Adipocyte (in vitro differentiated cells): ENCODE results near the gene PGM5.

Source experiments
- DNase-seq: peaks from one replicate; pipeline ENCODE4 v3.0.0-alpha.2; 2015; ENCODE audit warnings: low read depth
- H3K27me3 ChIP-seq: replicated peaks from 2 replicates; pipeline ENCODE4 v1.7.0; 2013; ENCODE audit warnings: mild to moderate bottlenecking, low read length, moderate library complexity; ENCODE audit not compliant: control insufficient read depth, insufficient read depth
- H3K36me3 ChIP-seq: 2 replicates; pipeline ENCODE4 v1.7.0; 2013; ENCODE audit warnings: low read length, mild to moderate bottlenecking, moderate library complexity; ENCODE audit not compliant: control insufficient read depth, insufficient read depth, severe bottlenecking
- H3K4me1 ChIP-seq: 2 replicates; pipeline ENCODE4 v1.7.0; 2013; ENCODE audit warnings: mild to moderate bottlenecking, low read length, moderate library complexity; ENCODE audit not compliant: control insufficient read depth, insufficient read depth
- H3K4me3 ChIP-seq: 2 replicates; pipeline ENCODE4 v1.7.0; 2013; ENCODE audit warnings: mild to moderate bottlenecking, low read length, moderate library complexity
- H3K9ac ChIP-seq: 2 replicates; pipeline ENCODE4 v1.7.0; 2013; ENCODE audit warnings: mild to moderate bottlenecking, low read length, moderate library complexity
- H3K9me3 ChIP-seq: 2 replicates; pipeline ENCODE4 v1.7.0; 2013; ENCODE audit warnings: mild to moderate bottlenecking, low read length, moderate library complexity; ENCODE audit not compliant: control insufficient read depth

Gene PGM5

GRCh38 chr9:68513981-68514380, 157.6 kb downstream of the PGM5 start:
- Histone ChIP-seq H3K27me3 (no peaks in the 10 kb centered on the region), H3K36me3 (no peaks in the 10 kb centered on the region), H3K4me3 (no peak overlapping the region), H3K9ac (no peak overlapping the region), H3K9me3 (peaks cover 11% of the 10 kb centered on the region), H3K4me1 (peaks cover 12% of the 10 kb centered on the region)
- DNase-seq, result no peak

GRCh38 chr9:68515326-68516017, 159.1 kb downstream of the PGM5 start:
- H3K36me3 ChIP-seq, result no peaks in the 10 kb centered on the region
- DNase-seq, result peak; percentile 68
- no peak overlapping the region for H3K9ac ChIP-seq
- H3K9me3 ChIP-seq, result peaks cover 11% of the 10 kb centered on the region
- no peaks in the 10 kb centered on the region for H3K27me3 ChIP-seq
- peaks cover 12% of the 10 kb centered on the region for H3K4me1 ChIP-seq
- no peak overlapping the region for H3K4me3 ChIP-seq

GRCh38 chr9:68522131-68522530, 165.7 kb downstream of the PGM5 start:
- Histone ChIP-seq H3K9ac (no peak overlapping the region), H3K27me3 (no peaks in the 10 kb centered on the region), H3K9me3 (peaks cover 11% of the 10 kb centered on the region), H3K36me3 (no peaks in the 10 kb centered on the region), H3K4me3 (no peak overlapping the region), H3K4me1 (no peaks in the 10 kb centered on the region)
- no peak for DNase-seq

GRCh38 chr9:68522954-68523353, 166.5 kb downstream of the PGM5 start:
- no peaks in the 10 kb centered on the region for H3K4me1 ChIP-seq
- H3K9ac ChIP-seq, result no peak overlapping the region
- no peaks in the 10 kb centered on the region for H3K27me3 ChIP-seq
- H3K36me3 ChIP-seq, result no peaks in the 10 kb centered on the region
- H3K9me3 ChIP-seq, result peaks cover 8% of the 10 kb centered on the region
- H3K4me3 ChIP-seq, result no peak overlapping the region
- no peak for DNase-seq

GRCh38 chr9:68523367-68523936, 167.0 kb downstream of the PGM5 start:
- Histone ChIP-seq H3K4me1 (no peaks in the 10 kb centered on the region), H3K9ac (no peak overlapping the region), H3K36me3 (no peaks in the 10 kb centered on the region), H3K4me3 (no peak overlapping the region), H3K9me3 (peaks cover 3% of the 10 kb centered on the region), H3K27me3 (no peaks in the 10 kb centered on the region)
- DNase-seq, result no peak

- H3K4me3 ChIP-seq, result no peak overlapping the region
- peaks cover 4% of the 10 kb centered on the region for H3K27me3 ChIP-seq
- H3K9me3 ChIP-seq, result no peaks in the 10 kb centered on the region
- H3K9ac ChIP-seq, result no peak overlapping the region
- no peak for DNase-seq
- H3K4me1 ChIP-seq, result no peaks in the 10 kb centered on the region
- no peaks in the 10 kb centered on the region for H3K36me3 ChIP-seq
These were observed 174.2 kb downstream of the PGM5 start for GRCh38 chr9:68530618-68531017.

- Histone ChIP-seq H3K27me3 (peaks cover 4% of the 10 kb centered on the region), H3K4me1 (no peaks in the 10 kb centered on the region)
- no peak for DNase-seq
These were observed 175.7 kb downstream of the PGM5 start for GRCh38 chr9:68532131-68532530.

GRCh38 chr9:68533678-68534077, 177.3 kb downstream of the PGM5 start:
- Histone ChIP-seq H3K4me3 (no peak overlapping the region), H3K27me3 (peaks cover 4% of the 10 kb centered on the region)
- no peak for DNase-seq

More at GRCh38 chr9:68532131-68532530, 175.7 kb downstream of the PGM5 start:
- Histone ChIP-seq H3K4me3 (no peak overlapping the region), H3K36me3 (no peaks in the 10 kb centered on the region), H3K9ac (no peak overlapping the region), H3K9me3 (no peaks in the 10 kb centered on the region)

GRCh38 chr9:68536876-68537615, 180.6 kb downstream of the PGM5 start:
- H3K9me3 ChIP-seq, result no peaks in the 10 kb centered on the region
- DNase-seq, result no peak
- peaks cover 8% of the 10 kb centered on the region for H3K27me3 ChIP-seq

More at GRCh38 chr9:68533678-68534077, 177.3 kb downstream of the PGM5 start:
- H3K9me3 ChIP-seq, result no peaks in the 10 kb centered on the region
- H3K9ac ChIP-seq, result no peak overlapping the region
- no peaks in the 10 kb centered on the region for H3K4me1 ChIP-seq
- no peaks in the 10 kb centered on the region for H3K36me3 ChIP-seq

GRCh38 chr9:68537616-68537880, 181.1 kb downstream of the PGM5 start:
- Histone ChIP-seq H3K27me3 (peaks cover 9% of the 10 kb centered on the region), H3K36me3 (no peaks in the 10 kb centered on the region), H3K4me3 (no peak overlapping the region), H3K9ac (no peak overlapping the region), H3K9me3 (no peaks in the 10 kb centered on the region), H3K4me1 (no peaks in the 10 kb centered on the region)
- DNase-seq, result no peak

More at GRCh38 chr9:68536876-68537615, 180.6 kb downstream of the PGM5 start:
- H3K36me3 ChIP-seq, result no peaks in the 10 kb centered on the region
- no peak overlapping the region for H3K9ac ChIP-seq
- no peaks in the 10 kb centered on the region for H3K4me1 ChIP-seq
- H3K4me3 ChIP-seq, result no peak overlapping the region

GRCh38 chr9:68538200-68538599, 181.8 kb downstream of the PGM5 start:
- H3K27me3 ChIP-seq, result peaks cover 9% of the 10 kb centered on the region

More at GRCh38 chr9:68538200-68538599, 181.8 kb downstream of the PGM5 start:
- no peaks in the 10 kb centered on the region for H3K9me3 ChIP-seq
- no peak for DNase-seq
- no peak overlapping the region for H3K4me3 ChIP-seq
- no peak overlapping the region for H3K9ac ChIP-seq
- H3K4me1 ChIP-seq, result no peaks in the 10 kb centered on the region
- no peaks in the 10 kb centered on the region for H3K36me3 ChIP-seq
